HL-60 (cell line): ENCODE results near the gene SEMA7A.

Source experiments
- POLR2AphosphoS5 ChIP-seq: IDR thresholded peaks from 2 replicates; pipeline ENCODE4 v1.6.1; 2012; ENCODE audit warnings: low read depth
- REST ChIP-seq: IDR thresholded peaks from 2 replicates; pipeline ENCODE4 v1.6.1; 2012; ENCODE audit warnings: low read depth; ENCODE audit not compliant: insufficient replicate concordance
- SPI1 ChIP-seq: IDR thresholded peaks from 2 replicates; pipeline ENCODE4 v1.6.1; 2012; ENCODE audit warnings: low read depth, mild to moderate bottlenecking, borderline replicate concordance
- TF ChIP-seq, protein P1 (sequence below): IDR thresholded peaks from one replicate; pipeline ENCODE4 v1.5.1; 2011; ENCODE audit warnings: low read length, control low read depth, inconsistent platforms; ENCODE audit not compliant: insufficient read depth

- TF ChIP-seq, protein P1, sequence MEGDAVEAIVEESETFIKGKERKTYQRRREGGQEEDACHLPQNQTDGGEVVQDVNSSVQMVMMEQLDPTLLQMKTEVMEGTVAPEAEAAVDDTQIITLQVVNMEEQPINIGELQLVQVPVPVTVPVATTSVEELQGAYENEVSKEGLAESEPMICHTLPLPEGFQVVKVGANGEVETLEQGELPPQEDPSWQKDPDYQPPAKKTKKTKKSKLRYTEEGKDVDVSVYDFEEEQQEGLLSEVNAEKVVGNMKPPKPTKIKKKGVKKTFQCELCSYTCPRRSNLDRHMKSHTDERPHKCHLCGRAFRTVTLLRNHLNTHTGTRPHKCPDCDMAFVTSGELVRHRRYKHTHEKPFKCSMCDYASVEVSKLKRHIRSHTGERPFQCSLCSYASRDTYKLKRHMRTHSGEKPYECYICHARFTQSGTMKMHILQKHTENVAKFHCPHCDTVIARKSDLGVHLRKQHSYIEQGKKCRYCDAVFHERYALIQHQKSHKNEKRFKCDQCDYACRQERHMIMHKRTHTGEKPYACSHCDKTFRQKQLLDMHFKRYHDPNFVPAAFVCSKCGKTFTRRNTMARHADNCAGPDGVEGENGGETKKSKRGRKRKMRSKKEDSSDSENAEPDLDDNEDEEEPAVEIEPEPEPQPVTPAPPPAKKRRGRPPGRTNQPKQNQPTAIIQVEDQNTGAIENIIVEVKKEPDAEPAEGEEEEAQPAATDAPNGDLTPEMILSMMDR, result no peak
- TF ChIP-seq REST (no peak), POLR2AphosphoS5 (no peak), SPI1 (no peak)
Measured at GRCh38 chr15:74373056-74373650, 60.6 kb downstream of the SEMA7A start.
